WTC11 (cell line): ENCODE data around the gene PXN.

Source experiments
- CTCF ChIP-seq: fragments of 200-600 bp; IDR thresholded peaks from 2 replicates; pipeline ENCODE4 v1.8.0; 2022; ENCODE audit warnings: antibody characterized with exemption
- E2F1 ChIP-seq: sonication (generic); formaldehyde crosslinking; IDR thresholded peaks from 2 replicates; pipeline ENCODE4 v1.8.0; 2022; ENCODE audit warnings: mild to moderate bottlenecking, missing genetic modification reagents
- USF1 ChIP-seq: sonication (generic); formaldehyde crosslinking; IDR thresholded peaks from 2 replicates; pipeline ENCODE4 v1.8.0; 2022; ENCODE audit warnings: mild to moderate bottlenecking, missing genetic modification reagents
- ZNF532 ChIP-seq: fragments of 250-450 bp; sonication (Bioruptor Pico); IDR thresholded peaks from 2 replicates; pipeline ENCODE4 v1.9.0; 2021; ENCODE audit warnings: mild to moderate bottlenecking, borderline replicate concordance

- TF ChIP-seq ZNF532 (CRISPR knock-in tag) (no peak), USF1 (CRISPR knock-in tag) (no peak), CTCF (no peak), E2F1 (CRISPR knock-in tag) (no peak)
Measured at GRCh38 chr12:120222288-120222832, 43.2 kb downstream of the PXN start.
